KG1 (cell line): ENCODE data around the gene P2RX4.
"Not testable (repeated sequence)": the region's sequence is repeated elsewhere in the genome, so short reads cannot be mapped to it uniquely, and the experiment has no call there.

ENCODE experiments used
- DNase-seq: peaks from one replicate; lab custom pipeline; 2025; lab: John Stamatoyannopoulos, UW

The P2RX4 gene

DNA sequence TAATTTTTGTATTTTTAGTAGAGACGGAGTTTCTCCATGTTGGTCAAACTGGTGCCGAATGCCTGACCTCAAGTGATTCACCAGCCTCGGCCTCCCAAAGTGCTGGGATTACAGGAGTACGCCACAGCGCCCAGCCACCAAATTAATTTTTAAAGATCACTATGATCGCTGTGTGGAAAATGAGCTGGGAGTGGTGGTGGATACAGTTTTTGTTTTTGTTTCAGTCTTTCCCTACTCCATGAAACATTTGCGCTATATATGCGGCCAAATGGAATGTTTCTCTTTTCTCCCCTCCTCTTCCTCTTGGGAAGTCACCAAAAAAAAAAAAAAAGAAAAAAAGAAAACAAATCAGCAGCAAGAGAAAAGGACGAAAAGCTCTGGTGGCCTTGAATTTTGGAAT is 20.8 kb upstream of the P2RX4 start:
- no peak for DNase-seq

DNA sequence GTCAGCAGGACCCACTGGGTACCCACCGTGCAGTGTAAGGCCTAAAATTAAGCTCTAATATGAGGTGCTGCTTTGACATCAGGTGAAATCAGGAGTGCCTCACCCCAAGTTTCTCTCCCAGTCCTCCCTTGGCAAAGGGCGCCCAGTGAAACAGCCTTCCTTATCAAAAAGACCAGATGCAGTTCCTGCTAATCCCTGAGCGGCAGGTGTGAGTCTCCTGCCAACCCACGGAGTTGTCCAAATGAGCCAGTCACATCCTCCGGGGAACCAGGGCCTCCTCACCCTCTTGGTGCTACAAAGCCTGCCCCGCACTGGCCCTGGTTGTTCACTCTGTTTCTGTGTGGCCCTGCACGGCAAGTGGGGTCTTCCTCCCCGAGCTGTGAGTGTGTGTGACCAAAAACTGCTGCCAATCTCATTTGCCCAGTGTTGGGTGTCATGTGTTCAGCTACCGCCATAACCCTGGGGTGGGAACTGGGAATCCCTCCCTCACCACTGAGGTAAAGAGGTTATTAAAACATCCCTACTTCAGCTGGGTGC is 20.2 kb upstream of the P2RX4 start:
- no peak for DNase-seq

DNA sequence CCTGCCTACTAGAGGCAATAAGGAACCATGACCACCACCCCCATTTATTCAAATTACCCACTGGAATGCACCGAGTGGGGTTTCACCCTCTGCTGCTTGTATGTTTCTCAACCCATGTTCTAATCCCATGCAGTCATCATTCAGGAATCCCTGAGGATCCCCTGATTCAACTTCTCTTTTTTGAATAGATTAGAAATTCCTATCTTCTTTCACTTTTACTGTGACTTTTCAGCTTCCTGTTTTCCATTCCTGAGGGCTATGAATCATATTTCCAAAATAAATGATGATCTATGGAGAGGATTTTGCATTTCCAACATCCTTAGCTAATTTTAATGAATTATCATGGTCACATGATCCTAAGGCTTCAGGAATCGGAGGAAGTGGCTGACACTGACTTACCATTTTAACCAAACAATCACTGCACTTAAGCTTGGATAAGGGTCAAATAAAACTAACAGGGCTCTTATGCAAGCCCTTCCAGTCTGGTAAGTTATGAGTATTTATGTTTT is 19.4 kb upstream of the P2RX4 start:
- no peak for DNase-seq

DNA sequence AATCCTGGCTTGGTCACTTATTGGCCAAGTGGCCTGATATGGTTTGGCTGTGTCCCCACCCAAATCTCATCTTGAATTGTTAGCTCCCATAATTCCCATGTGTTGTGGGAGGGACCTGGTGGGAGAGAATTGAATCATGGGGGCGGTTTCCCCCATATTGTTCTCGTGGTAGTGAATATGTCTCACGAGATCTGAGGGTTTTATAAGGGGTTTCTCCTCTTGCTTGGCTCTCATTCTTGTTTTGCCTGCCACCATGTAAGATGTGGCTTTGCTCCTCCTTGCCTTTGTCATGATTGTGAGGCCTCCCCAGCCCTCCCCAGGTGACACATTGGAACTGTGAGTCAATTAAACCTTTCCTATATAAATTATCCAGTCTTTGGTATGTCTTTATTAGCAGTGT is 18.8 kb upstream of the P2RX4 start:
- no peak for DNase-seq

DNA sequence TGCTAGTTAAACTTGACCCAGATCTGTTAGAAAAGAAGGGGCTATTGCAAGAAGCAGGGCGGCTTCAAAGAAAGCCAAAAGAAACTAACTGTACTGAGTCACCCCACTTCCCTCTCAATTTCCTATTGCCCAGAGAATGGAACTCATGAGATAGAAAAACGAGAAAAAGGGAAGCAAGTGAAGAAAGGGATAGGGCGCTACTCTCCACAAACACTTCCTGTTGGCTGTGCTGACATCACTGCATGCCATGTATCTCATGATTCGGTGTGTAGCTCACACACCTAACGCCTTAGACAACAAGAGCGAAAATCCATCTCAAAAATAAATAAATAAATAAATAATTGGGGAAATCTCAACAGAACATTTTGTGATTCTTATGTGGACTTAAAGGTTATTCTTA is 13.0 kb upstream of the P2RX4 start:
- peak; percentile 59 for DNase-seq

DNA sequence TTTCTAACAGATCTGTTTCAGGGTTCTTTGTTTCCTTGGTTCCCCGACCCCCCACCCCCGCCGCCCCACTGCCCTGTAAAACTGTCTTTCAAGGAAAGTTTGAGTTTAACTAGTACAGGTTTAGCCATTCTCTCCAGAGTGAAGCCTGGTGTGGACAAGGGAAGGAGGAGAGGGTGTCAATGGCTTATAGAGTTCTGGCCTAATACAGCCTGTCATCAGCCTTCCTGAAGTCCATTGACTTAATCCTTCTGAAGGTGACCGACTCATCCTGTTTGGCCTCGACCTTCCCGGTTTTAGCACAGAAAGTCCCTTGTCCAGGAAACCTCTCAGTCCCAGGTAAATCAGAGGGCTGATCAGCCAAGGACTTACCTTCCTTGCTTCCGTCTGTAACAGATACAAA is 11.0 kb upstream of the P2RX4 start:
- no peak for DNase-seq

DNA sequence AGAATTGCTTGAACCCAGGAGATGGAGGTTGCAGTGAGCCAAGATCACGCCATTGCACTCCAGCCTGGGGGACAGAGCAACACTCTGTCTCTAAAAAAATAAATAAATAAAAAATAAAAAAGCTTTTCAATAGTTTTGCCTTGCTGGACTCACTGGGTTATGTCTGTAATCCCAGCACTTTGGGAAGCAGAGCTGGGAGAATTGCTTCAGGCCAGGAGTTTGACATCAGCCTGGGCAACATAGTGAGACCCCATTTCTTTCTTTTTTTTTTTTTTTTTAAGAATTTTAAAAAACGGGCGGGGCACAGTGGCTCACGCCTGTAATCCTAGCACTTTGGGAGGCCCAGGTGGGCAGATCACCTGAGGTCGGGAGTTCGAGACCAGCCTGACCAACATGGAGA is 8.8 kb upstream of the P2RX4 start:
- not testable (repeated sequence) for DNase-seq

DNA sequence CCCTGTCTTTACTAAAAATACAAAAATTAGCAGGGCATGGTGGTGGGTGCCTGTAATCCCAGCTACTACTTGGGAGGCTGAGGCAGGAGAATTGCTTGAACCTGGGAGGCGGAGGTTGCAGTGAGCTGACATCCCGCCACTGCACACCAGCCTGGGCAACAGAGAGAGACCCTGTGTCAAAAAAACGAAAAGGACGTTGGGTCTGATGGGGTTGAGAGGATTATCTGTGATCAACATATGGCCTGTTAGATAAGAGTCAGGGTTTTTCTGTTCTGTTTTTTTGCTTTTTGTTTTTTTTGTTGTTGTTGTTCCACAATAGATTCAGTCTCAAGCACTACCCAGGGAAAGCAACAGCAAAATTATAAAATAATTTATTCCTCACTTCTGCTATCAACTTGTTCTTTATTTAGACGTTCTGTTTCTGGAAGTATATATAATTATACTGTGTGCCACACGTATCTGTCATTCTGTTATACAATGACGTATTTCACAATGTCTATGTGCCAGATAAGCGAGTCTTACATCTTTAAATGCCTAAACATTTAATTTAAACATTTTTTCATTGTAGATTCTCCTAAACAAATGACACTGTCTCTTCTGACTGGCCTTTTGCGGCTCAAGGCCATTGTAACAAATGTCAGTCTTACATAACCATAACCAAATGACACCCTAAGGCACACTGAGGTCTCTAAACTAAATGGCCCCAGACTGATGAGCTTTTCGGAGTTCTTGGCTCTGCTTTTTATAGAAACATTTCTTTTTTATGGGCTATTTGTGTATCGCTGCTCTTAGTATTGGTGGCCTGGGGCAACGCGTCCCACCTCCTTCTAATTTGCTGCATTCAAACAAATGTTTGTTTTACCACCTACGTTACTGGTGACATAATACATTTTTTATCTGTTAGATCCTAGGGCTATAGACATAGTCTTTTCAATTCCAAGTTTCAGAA is 7.2 kb upstream of the P2RX4 start:
- DNase-seq, result no peak

DNA sequence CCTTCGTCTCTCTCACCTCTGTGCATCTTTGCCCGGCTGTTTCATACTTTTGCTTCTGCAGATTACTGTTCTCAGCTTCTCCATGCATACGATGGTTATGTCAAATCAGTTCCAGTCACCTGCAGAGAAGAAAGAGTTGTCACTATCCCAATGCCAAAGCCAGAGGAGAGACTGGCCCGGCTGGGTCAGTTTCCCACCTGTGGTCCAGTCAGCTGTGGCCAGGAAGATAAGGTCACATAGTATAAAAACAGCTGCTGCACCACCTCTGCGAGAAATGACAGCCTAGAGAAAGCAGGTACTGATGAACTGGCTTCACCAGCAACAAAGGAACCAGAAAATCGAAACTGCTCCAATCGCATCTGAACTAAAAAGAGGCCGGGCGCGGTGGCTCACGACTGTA is 6.4 kb upstream of the P2RX4 start:
- DNase-seq, result no peak

DNA sequence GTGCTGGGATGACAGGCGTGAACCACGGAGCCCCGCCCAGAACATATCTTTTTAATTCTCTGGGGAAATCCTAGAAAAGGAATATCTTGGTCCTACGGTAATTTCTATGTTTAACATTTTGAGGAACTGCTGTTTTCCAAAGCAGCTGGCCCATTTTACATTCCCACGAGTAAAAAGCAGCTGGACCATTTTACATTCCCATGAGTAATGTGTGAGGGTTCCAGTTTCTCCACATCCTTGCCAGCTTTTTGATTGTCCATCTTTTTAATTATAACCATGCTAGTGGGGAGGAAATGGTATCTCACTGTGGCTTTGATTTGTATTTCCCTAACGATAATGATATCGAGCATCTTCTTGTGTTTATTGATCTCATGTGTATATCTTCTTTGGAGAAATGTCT is 4.4 kb upstream of the P2RX4 start:
- no peak for DNase-seq

DNA sequence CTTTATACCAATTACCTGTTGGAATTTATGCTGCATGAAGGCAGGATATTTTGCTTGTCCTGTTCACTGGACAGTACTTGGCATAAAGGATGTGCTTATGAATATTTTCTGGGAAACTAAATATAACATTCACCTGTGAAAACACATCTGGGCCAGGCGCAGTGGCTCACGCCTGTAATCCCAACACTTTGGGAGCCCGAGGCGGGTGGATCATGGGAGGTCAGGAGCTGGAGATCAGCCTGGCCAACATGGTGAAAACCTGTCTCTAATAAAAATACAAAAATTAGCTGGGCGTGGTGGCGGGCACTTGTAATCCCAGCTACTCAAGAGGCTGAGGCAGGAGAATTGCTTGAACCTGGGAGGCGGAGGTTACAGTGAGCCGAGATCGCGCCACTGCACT is 1.4 kb upstream of the P2RX4 start:
- DNase-seq, result not testable (repeated sequence)

DNA sequence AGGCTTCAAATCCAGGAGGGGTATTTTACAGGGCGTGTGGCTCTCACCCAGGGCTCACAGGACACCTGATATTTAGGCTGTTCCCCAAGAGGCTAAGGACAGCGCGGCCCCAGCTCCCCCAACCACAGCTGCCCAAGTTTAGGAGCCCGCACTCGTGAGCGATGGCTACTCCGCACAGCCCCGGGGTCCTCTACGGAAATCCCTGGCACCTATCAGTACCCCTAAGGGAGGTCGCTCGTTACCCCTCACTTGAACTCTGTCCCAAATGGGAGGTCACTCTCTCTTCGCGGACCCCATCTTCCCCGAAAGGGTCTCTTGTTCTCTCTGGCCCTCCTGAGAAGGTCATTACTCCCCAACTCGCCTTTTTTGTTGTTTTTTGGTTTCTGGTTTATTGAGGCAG is 708 bp upstream of the P2RX4 start:
- no peak for DNase-seq

DNA sequence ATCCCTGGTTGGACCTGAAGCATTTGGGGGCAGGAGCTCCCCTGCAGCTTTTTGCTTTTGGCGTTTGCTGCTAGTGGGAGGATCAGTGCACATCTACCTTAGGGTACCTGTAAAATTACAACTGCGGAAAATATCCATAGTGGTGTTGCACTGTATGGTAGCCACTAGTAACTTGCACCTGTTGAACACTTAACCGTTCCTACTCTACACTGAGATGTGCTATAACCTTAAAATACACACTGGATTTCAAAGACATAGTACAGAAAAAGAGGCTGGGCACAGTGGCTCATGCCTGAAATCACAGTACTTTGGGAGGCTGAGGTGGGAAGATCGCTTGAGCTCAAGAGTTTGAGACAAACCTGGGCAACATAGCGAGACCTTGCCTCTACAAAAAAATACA is 2.9 kb downstream of the P2RX4 start:
- no peak for DNase-seq

DNA sequence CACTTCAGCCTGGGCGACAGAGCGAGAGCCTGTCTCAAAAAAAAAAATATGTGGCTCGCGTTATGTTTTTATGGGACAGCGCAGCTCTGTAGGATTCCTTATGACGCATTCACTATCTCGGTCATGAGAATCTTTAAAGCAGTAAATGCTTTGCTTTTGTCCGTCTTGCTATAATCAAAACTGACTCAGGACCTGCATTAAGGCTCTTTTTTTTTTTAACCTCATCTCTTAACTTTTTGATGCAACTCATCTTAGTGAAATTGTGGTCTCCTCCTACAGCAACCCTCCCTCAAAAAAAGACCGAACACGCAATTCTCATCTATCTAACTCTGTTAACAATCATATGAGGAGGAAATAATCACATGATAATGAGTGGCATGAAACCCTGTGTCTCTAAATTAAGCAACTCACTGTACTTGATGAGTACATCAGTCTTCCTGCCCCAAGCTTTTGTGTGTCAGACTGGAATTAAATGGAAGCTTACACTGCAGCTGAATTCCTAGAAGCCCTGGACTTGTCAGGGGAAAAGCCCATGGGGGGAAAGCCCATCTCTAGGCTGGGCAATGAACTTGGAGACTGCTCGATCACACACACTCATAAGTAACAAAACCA is 4.3 kb downstream of the P2RX4 start:
- DNase-seq, result no peak

DNA sequence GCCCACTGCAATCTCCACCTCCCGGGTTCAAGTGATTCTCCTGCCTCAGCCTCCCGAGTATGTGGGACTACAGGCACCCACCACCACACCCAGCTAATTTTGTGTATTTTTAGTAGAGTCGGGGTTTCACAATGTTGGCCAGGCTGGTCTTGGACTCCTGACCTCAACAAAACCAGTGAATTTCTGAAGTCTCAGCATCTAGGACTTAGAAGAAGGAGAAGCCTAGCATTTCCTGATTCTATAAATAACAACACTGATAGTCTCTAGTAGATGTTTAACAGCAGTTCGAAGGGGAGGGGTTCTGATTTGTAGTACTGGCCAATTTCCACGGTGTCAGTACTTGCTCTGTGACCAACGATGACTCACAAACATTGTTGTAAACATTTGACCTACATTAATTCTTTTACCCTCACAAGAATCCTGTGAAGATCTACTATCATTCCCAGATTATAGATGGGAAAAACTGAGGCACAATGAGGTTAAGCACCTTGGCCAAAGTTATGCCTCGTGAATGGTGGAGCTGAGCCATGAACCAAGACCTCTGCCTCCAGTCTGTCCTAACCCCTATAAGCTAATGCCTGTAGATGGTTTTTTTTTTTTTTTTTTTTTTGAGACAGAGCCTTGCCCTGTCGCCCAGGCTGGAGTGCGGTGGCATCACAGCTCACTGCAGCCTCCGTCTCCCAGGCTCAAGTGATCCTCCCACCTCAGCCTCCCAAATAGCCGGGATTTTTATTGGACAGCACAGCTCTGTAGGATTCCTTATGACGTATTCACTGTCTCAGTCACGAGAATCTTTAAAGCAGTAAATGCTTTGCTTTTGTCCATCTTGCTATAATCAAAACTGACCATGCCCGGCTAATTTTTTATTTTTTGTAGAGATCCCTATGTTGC is 5.2 kb downstream of the P2RX4 start:
- DNase-seq, result no peak

DNA sequence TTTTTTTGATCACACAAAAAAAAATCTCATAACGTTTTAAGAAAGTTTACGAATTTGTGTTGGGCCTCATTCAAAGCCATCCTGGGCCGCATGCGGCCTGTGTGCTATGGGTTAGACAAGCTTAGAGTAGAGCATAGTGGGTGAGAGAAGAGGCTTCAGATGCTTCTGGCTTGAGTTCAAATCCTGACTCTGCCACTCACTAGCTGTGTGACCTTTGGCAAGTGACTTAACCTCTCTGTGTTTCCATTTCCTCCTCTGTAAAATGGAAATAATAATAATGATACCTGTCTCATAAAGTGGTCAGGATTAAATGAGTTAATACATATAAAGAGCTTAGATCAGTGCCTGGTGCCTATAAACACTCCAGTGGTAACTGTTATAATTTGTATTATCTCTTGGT is 6.2 kb downstream of the P2RX4 start:
- no peak for DNase-seq

DNA sequence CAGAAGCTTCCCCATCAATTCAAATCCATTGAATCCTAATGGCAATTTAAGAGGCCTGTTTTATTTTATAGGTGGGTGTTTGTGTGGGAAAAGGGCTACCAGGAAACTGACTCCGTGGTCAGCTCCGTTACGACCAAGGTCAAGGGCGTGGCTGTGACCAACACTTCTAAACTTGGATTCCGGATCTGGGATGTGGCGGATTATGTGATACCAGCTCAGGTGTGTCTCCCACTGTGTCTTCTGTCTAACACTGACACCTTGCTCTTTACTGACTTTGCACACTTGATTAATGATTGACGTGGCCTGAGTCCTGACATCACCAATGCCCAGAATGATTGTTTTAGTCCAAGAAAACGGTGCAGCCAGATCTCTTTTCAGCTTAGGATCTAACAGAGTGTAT is 7.1 kb downstream of the P2RX4 start:
- DNase-seq, result no peak

DNA sequence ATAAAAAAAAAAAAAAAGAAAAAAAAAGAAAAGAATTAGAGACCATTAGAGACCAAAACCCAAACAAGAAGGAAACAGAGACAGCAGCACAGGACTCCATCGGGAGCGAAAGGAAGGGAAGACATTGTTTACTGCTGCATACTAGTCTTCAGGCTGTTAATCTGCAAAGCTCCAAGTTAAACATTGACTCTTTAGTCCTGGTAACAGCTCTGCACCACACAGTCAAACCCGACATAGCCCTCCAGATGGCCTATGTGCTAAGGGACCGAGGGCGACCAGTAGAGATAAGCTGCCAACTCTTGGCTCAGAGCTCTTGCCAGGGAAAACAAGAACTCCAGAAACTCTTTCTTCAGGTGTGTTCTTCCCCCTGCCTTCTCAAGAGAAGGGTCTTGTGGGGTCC is 7.8 kb downstream of the P2RX4 start:
- no peak for DNase-seq

DNA sequence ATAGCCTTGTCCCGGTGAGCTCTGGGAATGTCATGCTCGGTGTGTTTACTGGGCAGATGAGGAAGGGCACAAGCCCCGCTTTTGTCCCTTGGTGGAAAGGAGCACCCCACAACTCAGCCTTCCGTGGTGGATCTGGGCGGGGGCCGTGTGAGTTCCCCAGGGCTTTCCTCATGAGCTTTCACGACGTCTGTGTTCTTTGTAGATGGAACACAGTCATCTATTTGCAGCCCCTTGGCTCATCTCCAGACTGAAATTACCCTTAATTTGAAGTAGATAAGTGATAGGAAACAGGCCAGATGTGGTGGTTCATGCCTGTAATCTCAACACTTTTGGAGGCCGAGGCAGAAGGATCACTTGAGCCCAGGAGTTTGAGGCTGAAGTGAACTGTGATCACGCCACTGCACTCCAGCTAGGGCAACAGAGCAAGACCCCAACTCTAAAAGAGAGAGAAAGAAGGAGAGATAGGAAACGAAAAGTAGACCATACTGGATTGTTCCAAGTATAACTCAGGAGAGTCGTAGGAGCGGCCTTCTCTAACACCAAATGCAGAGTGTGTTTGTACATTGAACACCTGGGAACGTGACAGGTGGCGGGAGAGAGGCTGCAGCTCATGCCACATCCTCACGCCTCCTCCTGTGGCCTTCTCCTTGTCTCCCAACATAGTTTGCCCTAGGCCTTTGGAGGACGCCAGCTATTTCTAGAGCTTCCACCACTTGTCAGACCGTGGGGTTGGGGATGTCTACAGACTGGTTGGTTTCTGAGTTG is 8.8 kb downstream of the P2RX4 start:
- no peak for DNase-seq

DNA sequence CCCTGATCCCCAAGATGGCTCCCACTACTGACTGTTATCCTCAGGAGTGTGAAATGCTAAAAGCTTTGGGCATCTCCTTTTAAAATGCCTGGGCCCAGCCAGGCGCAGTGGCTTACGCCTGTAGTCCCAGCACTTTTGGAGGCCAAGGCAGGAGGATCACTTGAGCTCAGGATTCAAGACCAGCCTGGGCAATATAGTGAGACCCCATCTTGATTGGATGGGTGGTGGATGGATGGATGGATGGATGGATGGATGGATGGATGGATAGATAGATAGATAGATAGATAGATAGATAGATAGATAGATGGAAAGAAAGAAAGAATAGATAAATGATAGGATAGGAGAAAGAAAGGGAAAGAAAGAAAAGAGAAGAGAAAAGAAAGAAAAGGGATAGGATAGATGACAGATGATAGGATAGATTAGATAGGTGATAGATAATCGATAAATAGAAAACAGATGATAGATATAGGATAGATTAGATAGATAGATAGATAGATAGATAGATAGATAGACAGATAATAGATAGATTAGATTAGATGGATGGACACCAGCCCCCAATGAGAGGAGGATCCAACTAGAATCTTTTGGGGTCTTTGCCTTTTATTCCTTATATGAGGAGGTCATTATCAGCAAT is 9.5 kb downstream of the P2RX4 start:
- DNase-seq, result no peak

DNA sequence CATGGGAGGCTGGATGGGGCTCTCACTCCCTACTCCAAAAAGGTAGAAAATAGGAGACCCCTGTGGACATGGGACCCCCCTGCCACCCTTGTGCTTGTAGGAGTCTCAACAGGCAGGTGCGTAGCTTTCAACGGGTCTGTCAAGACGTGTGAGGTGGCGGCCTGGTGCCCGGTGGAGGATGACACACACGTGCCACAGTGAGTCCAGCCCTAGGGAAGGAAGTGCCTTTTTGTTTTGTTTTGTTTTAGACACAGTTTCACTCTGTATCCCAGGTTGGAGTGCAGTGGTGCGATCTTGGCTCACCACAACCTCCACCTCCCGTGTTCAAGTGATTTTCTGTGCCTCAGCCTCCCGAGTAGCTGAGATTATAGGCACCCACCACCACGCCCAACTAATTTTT is 12.9 kb downstream of the P2RX4 start:
- DNase-seq, result no peak
